Activated effector memory CD4-positive, alpha-beta T cell treated with Interleukin-2 at 50 U/mL for 16 hours (primary cell): ENCODE measurements around the gene KRTAP20-2.

Experiments used
- DNase-seq: peaks from one replicate; pipeline ENCODE4 v3.0.0-alpha.2; 2020

KRTAP20-2 gene

DNA sequence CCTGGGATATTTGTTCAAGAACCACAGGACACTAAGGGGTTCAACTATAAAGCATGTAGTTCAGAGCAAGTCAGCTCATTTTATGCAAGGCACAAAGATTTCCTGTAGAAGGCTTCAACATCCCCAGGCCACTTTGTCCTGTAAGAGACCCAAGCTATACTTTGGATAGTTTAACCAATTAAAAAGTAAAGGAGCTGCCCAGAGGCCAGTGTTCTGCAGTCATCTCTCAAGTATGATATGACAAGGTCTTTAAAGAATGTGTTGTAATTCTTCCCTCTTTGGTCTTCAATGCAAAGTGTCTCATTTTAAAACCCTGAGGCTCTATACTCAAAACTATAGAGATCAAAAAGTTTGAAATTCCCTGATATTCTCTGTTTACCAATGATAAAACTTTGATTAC is 41.7 kb downstream of the KRTAP20-2 start:
- DNase-seq = no peak

DNA sequence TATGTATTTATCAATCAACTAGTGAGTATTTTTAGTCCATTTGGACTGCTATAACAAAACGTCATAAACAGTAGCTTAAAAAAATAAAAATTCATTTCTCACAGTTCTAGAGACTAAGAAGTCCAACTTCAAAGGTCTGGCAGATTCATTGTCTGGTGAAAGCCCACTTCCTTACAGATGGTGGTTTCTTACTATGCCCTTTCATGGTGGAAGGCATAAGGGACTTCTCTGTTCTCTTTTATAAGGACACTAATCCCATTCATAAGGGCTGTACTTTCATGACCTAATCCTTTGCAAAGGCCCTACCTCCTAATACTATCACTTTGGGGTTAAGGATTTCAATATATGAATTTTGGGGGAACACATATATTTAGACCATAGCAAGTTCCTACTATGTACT is 45.6 kb downstream of the KRTAP20-2 start:
- DNase-seq = no peak

DNA sequence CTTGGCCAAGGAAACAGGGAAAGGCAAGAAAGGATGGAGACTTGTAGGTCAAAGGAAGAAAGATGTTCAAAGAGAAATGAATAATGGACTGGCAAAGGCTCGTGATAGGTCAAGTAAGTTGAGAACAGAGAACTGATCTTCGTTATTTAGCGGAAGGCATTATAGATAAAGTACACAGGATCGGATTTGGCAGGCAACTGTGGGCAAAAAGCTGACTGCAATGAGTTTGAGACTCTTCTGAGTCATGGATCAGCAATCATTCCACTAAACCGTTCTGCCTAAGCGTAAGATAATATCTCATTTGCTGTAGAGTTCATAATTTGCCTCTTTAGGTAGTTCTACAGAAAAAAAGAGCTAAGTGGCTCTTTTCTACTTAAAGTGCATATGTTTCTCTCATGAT is 49.5 kb downstream of the KRTAP20-2 start:
- no peak for DNase-seq
